ENCODE data around the gene ABHD12. TPM values are rescaled to one million over a fixed set of nuclear protein-coding genes. Genes with fewer than 3 reads are reported as not detected.
"Not testable (repeated sequence)": the region's sequence is repeated elsewhere in the genome, so short reads cannot be mapped to it uniquely, and the experiment has no call there.

Gene ABHD12
- total and polyA plus RNA-seq, 9 donors = 13.3 to 22.0 (median 15.0) TPM

DNA sequence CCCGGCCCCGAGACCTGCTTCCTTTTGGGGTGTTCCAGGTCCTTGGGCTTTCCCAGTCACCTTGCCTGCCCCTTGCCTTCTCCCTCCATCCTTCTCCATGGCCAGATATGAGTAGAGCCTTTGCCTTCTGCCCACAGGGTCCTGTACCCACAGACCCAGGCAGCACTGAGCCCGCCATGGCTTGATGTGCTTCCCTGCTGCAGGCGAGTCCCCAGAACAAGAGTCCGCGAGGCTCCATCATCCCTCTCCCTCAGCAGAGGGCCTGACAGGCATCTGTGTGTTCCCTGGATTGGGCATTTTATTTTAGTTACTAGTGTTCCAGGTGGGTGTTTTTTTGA is 120.8 kb downstream of the ABHD12 start:
- DNase-seq = no peak
- H3K4me3 ChIP-seq (ENCODE audit: low read length) = no peak overlapping the region
- WGBS (ENCODE audit: insufficient coverage) = 100% methylated on average over 2 of the region's 6 CpGs
- no peaks in the 10 kb centered on the region for H3K9me3 ChIP-seq (replicated peaks; ENCODE audit: control insufficient read depth, low read depth, low read length)
- no peak overlapping the region for H3K27ac ChIP-seq (ENCODE audit: low read length)
- peaks cover 47% of the 10 kb centered on the region for H3K36me3 ChIP-seq (ENCODE audit: control insufficient read depth, insufficient read depth, low read length)
- H3K4me1 ChIP-seq (ENCODE audit: control insufficient read depth, insufficient read depth, low read length) = no peaks in the 10 kb centered on the region
- no peaks in the 10 kb centered on the region for H3K27me3 ChIP-seq (ENCODE audit: control insufficient read depth, insufficient read depth, low read length)

DNA sequence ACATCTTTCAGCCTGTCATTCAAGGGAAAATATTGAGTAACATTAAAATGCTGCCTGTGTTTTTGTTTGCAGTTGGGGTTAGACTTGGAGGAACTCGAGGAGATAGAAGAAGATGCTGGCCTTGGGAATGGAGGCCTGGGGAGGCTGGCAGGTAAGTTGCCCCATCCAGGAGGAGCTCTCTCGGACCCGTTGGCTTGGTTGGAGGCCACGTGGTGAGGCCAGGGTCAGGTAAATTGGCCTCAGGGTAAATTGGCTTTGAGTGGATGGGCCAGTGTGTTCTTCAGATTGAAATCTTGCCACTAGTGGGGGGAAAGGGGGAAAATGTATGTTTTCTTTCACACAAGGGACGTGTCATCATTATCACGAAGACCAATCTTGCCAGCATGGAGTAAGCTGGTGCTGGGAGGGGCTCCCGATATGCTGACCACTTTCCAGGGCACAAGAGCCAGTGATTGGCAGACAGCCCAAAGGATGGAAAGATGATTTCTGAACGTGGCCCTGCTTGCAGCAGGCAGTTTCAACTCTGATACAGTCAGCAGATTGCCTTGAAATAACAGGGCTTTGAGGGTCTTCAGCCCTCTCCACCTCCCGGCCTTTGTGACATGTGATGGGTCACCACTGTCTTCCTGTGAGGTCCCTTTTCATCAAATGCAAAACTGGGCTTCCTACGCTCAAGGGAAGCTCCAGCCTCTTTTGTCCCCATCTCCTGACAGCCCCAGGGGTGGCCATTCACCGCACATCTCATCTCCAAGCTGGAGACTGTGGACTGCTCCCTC is 121.4 kb downstream of the ABHD12 start:
- Histone ChIP-seq H3K4me3 (ENCODE audit: low read length) (no peak overlapping the region), H3K27ac (ENCODE audit: low read length) (no peak overlapping the region), H3K27me3 (ENCODE audit: control insufficient read depth, insufficient read depth, low read length) (no peaks in the 10 kb centered on the region), H3K36me3 (ENCODE audit: control insufficient read depth, insufficient read depth, low read length) (peaks cover 41% of the 10 kb centered on the region), H3K9me3 (replicated peaks; ENCODE audit: control insufficient read depth, low read depth, low read length) (no peaks in the 10 kb centered on the region), H3K4me1 (ENCODE audit: control insufficient read depth, insufficient read depth, low read length) (no peaks in the 10 kb centered on the region)
- 77% methylated on average over 10 of the region's 11 CpGs for WGBS (ENCODE audit: insufficient coverage)
- peak; percentile 2 for DNase-seq

DNA sequence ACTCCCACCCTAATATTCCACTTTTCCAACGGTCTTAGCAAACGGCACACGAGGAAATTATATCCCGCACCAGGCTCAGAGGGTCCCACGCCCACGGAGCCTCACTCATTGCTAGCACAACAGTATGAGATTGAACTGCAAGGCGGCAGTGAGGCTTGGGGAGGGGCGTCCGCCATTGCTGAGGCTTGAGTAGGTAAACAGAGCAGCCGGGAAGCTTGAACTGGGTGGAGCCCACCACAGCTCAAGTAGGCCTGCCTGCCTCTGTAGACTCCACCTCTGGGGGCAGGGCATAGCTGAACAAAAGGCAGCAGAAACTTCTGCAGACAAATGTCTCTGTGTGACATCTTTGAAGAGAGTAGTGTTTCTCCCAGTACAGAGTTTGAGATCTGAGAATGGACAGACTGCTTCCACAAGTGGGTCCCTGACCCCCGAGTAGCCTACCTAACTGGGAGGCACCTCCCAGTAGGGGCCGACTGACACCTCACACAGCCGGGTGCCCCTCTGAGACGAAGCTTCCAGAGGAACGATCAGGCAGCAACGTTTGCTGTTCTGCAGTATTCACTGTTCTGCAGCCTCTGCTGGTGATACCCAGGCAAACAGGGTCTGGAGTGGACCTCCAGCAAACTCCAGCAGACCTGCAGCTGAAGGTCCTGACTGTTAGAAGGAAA is 129.7 kb downstream of the ABHD12 start:
- H3K4me1 ChIP-seq (ENCODE audit: control insufficient read depth, insufficient read depth, low read length); H3K4me3 ChIP-seq (ENCODE audit: low read length); H3K27me3 ChIP-seq (ENCODE audit: control insufficient read depth, insufficient read depth, low read length); H3K27ac ChIP-seq (ENCODE audit: low read length); H3K9me3 ChIP-seq (replicated peaks; ENCODE audit: control insufficient read depth, low read depth, low read length); DNase-seq: not testable (repeated sequence)
- H3K36me3 ChIP-seq (ENCODE audit: control insufficient read depth, insufficient read depth, low read length) = peaks cover 19% of the 10 kb centered on the region
- WGBS (ENCODE audit: insufficient coverage) = 97% methylated on average over 10 of the region's 16 CpGs

DNA sequence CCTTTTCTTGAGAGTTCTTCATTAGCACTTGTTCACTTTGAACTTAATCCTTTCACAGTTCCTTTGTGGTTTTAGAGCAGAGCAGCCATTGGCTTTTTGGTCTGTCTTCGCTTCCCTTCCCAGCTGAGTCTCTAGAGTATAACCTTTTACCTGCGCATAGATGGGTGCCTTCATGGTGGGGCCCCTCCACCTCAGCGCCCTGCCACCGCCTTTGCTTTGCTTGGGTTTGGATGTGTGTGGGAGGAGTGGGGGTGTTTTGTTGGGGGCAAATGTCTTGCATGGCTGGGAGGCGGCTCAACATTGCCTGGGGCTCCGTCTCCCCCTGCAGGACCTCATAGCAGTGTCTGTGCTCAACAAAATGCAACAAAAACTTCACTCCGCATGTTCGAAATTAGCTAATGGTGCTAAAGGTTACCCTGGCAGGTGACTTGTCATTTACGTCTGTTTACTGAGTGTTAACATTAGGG is 130.8 kb downstream of the ABHD12 start:
- Histone ChIP-seq H3K4me1 (ENCODE audit: control insufficient read depth, insufficient read depth, low read length) (no peaks in the 10 kb centered on the region), H3K9me3 (replicated peaks; ENCODE audit: control insufficient read depth, low read depth, low read length) (no peaks in the 10 kb centered on the region), H3K4me3 (ENCODE audit: low read length) (no peak overlapping the region), H3K36me3 (ENCODE audit: control insufficient read depth, insufficient read depth, low read length) (peaks cover 19% of the 10 kb centered on the region), H3K27me3 (ENCODE audit: control insufficient read depth, insufficient read depth, low read length) (no peaks in the 10 kb centered on the region), H3K27ac (ENCODE audit: low read length) (no peak overlapping the region)
- 96% methylated on average over 4 of the region's 9 CpGs for WGBS (ENCODE audit: insufficient coverage)
- no peak for DNase-seq

DNA sequence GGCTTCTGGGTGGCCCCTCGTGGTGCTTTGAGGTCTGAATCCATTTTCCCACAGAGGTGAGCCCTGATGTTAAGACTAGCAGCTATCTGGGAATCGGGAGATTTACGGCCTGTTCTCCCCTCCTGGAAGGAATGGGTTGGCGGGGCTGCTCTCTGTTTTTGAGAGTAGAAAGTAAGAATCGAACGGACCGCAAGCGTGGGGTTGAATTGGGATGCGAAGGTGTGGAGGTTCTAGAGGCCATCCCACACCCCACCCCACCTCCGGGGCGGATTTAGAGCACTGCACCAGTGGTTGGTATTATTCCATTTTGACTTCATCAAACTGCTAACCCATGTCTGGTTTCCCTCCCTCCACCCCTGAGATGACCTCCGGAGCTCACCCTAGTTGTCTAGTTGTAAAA is 131.3 kb downstream of the ABHD12 start:
- Histone ChIP-seq H3K27me3 (ENCODE audit: control insufficient read depth, insufficient read depth, low read length) (no peaks in the 10 kb centered on the region), H3K4me1 (ENCODE audit: control insufficient read depth, insufficient read depth, low read length) (no peaks in the 10 kb centered on the region), H3K36me3 (ENCODE audit: control insufficient read depth, insufficient read depth, low read length) (peaks cover 19% of the 10 kb centered on the region), H3K27ac (ENCODE audit: low read length) (no peak overlapping the region), H3K4me3 (ENCODE audit: low read length) (no peak overlapping the region), H3K9me3 (replicated peaks; ENCODE audit: control insufficient read depth, low read depth, low read length) (no peaks in the 10 kb centered on the region)
- no peak for DNase-seq
- WGBS (ENCODE audit: insufficient coverage) = 93% methylated on average over 4 of the region's 12 CpGs

DNA sequence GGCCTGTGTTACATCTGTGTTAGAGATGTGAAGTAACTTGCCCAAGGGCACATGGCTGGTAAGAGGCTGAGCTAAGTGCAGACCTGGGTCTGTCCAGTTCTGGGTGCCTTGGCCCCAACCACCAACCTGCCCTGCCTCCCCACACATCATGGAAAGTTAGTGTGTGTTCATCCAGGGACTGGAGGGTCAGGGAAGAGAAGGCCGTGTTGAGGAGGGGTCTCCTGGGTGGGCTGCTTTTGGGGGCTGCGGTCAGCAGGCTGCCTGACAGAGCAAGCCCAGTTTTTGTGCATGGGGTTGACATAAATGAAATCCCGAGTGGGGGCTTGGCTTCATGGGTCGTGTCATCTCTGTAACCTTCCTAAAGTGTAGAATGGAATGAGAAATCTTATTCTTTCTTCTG is 131.8 kb downstream of the ABHD12 start:
- H3K27ac ChIP-seq (ENCODE audit: low read length) = no peak overlapping the region
- 86% methylated on average over 3 of the region's 4 CpGs for WGBS (ENCODE audit: insufficient coverage)
- H3K9me3 ChIP-seq (replicated peaks; ENCODE audit: control insufficient read depth, low read depth, low read length) = no peaks in the 10 kb centered on the region
- H3K4me3 ChIP-seq (ENCODE audit: low read length) = no peak overlapping the region
- no peak for DNase-seq
- no peaks in the 10 kb centered on the region for H3K27me3 ChIP-seq (ENCODE audit: control insufficient read depth, insufficient read depth, low read length)
- peaks cover 19% of the 10 kb centered on the region for H3K36me3 ChIP-seq (ENCODE audit: control insufficient read depth, insufficient read depth, low read length)
- no peaks in the 10 kb centered on the region for H3K4me1 ChIP-seq (ENCODE audit: control insufficient read depth, insufficient read depth, low read length)

DNA sequence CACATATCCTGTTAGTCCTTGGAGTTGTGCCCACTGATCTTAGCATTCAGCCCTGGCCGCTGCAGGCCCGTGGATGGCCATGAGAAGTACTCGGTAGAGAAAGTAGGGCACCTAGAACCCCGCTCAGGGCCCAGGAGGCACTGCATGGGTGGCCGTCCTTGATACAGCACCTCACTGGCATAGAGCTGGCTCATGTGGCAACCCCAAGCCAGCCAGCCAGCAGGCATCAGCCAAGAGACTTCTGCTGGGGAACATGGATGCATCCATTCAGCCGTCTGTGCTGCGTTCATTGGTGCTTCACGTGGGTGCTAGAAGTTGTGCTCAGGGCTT is 132.2 kb downstream of the ABHD12 start:
- Histone ChIP-seq H3K4me1 (ENCODE audit: control insufficient read depth, insufficient read depth, low read length) (no peaks in the 10 kb centered on the region), H3K27ac (ENCODE audit: low read length) (no peak overlapping the region), H3K4me3 (ENCODE audit: low read length) (no peak overlapping the region), H3K27me3 (ENCODE audit: control insufficient read depth, insufficient read depth, low read length) (no peaks in the 10 kb centered on the region), H3K9me3 (replicated peaks; ENCODE audit: control insufficient read depth, low read depth, low read length) (no peaks in the 10 kb centered on the region), H3K36me3 (ENCODE audit: control insufficient read depth, insufficient read depth, low read length) (peaks cover 19% of the 10 kb centered on the region)
- DNase-seq = no peak
- WGBS (ENCODE audit: insufficient coverage) = 87% methylated on average over 8 of the region's 8 CpGs

DNA sequence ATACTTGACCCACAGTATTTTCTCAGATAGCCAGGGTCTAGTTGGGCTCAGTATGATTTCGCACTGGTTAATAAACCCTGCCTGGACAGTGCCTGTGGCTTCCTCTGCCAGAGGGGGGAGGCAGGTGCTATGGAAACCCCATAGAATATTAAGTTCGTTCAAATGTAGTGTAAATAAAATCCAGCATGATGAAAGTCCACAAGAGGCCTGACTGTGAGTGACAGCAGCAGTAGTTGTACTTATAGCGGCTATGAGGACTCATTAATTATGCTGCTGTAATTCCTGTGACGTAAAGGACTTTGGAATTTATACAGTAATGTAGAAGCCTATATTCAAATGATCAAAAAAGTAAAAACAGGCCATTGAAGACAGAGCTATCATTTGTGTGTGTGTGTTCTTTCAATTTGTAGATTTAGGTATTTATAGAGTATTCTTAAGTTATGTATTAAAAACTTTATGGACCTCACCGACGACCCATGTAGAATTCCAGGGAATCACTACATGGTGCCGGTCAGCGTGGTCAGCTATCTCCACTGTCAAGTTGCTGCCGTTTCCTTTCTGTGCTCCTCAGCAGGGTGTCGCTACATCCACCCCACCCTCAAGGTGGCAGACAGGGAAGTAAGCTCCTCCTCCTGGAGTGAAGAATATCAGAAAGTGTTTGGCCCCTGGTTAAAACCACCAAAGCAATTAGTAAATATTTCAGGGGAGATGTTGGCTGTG is 132.7 kb downstream of the ABHD12 start:
- Histone ChIP-seq H3K27ac (ENCODE audit: low read length) (no peak overlapping the region), H3K27me3 (ENCODE audit: control insufficient read depth, insufficient read depth, low read length) (no peaks in the 10 kb centered on the region), H3K4me1 (ENCODE audit: control insufficient read depth, insufficient read depth, low read length) (no peaks in the 10 kb centered on the region), H3K36me3 (ENCODE audit: control insufficient read depth, insufficient read depth, low read length) (peaks cover 19% of the 10 kb centered on the region), H3K4me3 (ENCODE audit: low read length) (no peak overlapping the region), H3K9me3 (replicated peaks; ENCODE audit: control insufficient read depth, low read depth, low read length) (no peaks in the 10 kb centered on the region)
- DNase-seq = no peak
- WGBS (ENCODE audit: insufficient coverage) = 88% methylated on average over 4 of the region's 10 CpGs

DNA sequence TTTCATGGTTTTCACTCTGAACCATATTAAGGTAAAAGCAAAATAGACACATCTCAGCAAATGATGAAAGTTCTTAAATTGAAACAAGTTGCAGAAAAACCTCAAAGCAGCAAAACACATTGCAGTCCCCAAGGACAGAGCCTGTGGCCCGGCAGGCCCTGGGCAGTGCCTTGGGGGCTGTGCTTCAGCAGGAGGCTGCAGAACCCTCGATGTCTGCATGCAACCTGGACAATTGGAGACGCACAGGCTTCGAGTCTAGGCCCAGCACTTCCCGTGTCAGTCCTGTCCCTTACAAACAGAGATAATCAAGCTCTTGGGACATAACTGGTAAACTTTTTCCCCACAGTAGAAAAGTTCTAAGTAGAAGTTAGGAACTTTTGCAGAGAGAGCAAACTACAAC is 133.5 kb downstream of the ABHD12 start:
- no peak for DNase-seq
- H3K4me1 ChIP-seq (ENCODE audit: control insufficient read depth, insufficient read depth, low read length) = no peaks in the 10 kb centered on the region
- H3K27ac ChIP-seq (ENCODE audit: low read length) = no peak overlapping the region
- 78% methylated on average over 2 of the region's 5 CpGs for WGBS (ENCODE audit: insufficient coverage)
- peaks cover 19% of the 10 kb centered on the region for H3K36me3 ChIP-seq (ENCODE audit: control insufficient read depth, insufficient read depth, low read length)
- H3K27me3 ChIP-seq (ENCODE audit: control insufficient read depth, insufficient read depth, low read length) = no peaks in the 10 kb centered on the region
- no peak overlapping the region for H3K4me3 ChIP-seq (ENCODE audit: low read length)
- no peaks in the 10 kb centered on the region for H3K9me3 ChIP-seq (replicated peaks; ENCODE audit: control insufficient read depth, low read depth, low read length)

DNA sequence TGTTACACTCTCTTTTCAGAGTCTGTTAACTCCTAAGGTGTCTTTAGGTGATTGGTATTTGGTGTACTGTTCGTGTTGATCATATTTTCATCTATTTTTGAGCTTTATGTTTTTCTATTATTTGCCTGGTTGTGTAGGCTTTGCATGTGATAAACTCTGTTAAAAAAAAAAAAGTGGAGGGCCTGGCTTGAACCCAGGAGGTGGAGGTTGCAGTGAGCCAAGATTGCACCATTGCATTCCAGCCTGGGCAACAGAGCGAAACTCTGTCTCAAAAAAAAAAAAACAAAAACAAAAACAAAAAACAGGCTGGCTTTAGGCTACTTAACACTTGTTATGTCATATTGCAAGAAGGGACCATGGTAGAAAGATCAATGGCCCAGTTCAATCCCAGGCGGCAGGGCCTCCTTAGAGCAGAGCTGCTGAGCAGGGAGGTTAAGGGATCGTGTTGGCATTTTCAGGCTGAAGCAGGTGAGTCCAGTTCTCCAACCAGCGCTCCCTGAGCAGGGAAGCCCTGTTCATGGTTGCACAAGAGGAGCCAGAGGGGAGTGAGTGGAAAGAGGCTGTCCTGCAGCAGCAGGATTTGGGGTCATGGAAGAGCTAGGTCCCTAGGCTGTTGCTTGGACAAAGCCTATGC is 134.3 kb downstream of the ABHD12 start:
- Histone ChIP-seq H3K36me3 (ENCODE audit: control insufficient read depth, insufficient read depth, low read length) (peaks cover 19% of the 10 kb centered on the region), H3K4me1 (ENCODE audit: control insufficient read depth, insufficient read depth, low read length) (no peaks in the 10 kb centered on the region), H3K9me3 (replicated peaks; ENCODE audit: control insufficient read depth, low read depth, low read length) (no peaks in the 10 kb centered on the region), H3K27me3 (ENCODE audit: control insufficient read depth, insufficient read depth, low read length) (no peaks in the 10 kb centered on the region), H3K27ac (ENCODE audit: low read length) (no peak overlapping the region), H3K4me3 (ENCODE audit: low read length) (no peak overlapping the region)
- 92% methylated on average over 2 of the region's 5 CpGs for WGBS (ENCODE audit: insufficient coverage)
- no peak for DNase-seq

Data from muscle of leg (tissue), 11 donors.